GM10266 (cell line): Measurements from ENCODE around the gene SCPEP1.

Experiments used
- DNase-seq: peaks from one replicate; pipeline ENCODE4 v3.0.0; 2012; ENCODE audit errors: extremely low spot score
- CTCF ChIP-seq: IDR thresholded peaks from 2 replicates; pipeline ENCODE4 v1.5.1; 2012; ENCODE audit warnings: mild to moderate bottlenecking, low read depth; ENCODE audit not compliant: control insufficient read depth, insufficient read depth; ENCODE audit errors: missing control alignments

Gene SCPEP1

GRCh38 chr17:57032343-57032742 is 54.4 kb downstream of the SCPEP1 start:
- DNase-seq: no peak
- no peak for TF ChIP-seq CTCF

GRCh38 chr17:57033296-57033695 is 55.4 kb downstream of the SCPEP1 start:
- no peak for TF ChIP-seq CTCF
- no peak for DNase-seq

- no peak for TF ChIP-seq CTCF
- no peak for DNase-seq
Measured at GRCh38 chr17:57034807-57035754, 57.1 kb downstream of the SCPEP1 start.

GRCh38 chr17:57035971-57036481 is 58.1 kb downstream of the SCPEP1 start:
- DNase-seq: no peak
- TF ChIP-seq CTCF: no peak

GRCh38 chr17:57037411-57037810 is 59.5 kb downstream of the SCPEP1 start:
- TF ChIP-seq CTCF: no peak
- DNase-seq: no peak

- DNase-seq: no peak
- no peak for TF ChIP-seq CTCF
Measured at GRCh38 chr17:57038486-57038885, 60.6 kb downstream of the SCPEP1 start.

GRCh38 chr17:57040571-57040970 is 62.6 kb downstream of the SCPEP1 start:
- no peak for TF ChIP-seq CTCF

More at GRCh38 chr17:57040571-57040970, 62.6 kb downstream of the SCPEP1 start:
- DNase-seq: no peak
